Skeletal muscle cell (primary cell): ENCODE results near the gene PDZD4.

Experiments used
- DNase-seq: peaks from one replicate; pipeline ENCODE4 v3.0.0-alpha.2; 2010; ENCODE audit warnings: low read depth
- H3K4me3 ChIP-seq: 2 replicates; pipeline ENCODE4 v1.5.1; 2011; ENCODE audit warnings: low read depth, mild to moderate bottlenecking, control low read depth, low read length, moderate library complexity

The PDZD4 gene

DNA sequence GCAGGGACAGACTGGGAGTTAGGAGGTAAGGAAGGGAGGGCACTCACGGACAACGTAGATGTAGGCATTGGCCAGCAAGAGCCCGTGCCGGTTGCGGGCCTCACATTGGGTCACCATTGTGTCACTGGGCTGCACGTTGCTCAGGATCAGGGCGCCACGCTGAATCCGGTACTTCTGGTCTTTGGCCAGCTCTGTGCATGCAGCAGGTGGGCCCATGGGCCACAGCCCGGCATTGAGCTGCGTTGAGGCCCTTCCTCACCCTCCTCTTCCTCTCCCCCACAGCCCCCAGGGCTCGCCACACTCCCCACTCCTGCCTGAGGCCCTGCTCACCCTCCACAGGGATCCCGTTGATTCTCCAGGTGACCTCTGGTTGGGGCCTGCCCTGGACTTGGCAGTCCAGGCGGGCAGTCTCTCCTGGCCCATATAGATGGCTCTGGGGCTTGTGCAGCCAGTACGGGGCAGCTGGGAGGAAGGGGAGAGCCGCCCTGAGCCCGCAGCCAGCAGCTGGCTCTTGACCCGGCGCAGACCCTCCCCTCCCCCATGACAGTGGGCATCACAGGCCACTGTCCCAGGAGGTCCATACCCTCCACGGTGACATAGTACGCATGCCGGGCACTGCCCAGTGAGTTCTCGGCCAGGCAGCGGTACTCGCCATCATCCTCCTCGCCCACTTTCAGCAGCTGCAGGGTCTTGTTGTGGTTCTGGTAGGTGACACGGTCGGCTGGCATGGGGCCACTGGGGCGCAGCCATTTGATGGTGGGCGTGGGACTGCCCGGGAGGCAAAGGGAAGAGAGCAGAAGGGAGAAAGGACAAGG, 39.3 kb upstream of the PDZD4 start:
- no peak overlapping the region for H3K4me3 ChIP-seq
- no peak for DNase-seq

DNA sequence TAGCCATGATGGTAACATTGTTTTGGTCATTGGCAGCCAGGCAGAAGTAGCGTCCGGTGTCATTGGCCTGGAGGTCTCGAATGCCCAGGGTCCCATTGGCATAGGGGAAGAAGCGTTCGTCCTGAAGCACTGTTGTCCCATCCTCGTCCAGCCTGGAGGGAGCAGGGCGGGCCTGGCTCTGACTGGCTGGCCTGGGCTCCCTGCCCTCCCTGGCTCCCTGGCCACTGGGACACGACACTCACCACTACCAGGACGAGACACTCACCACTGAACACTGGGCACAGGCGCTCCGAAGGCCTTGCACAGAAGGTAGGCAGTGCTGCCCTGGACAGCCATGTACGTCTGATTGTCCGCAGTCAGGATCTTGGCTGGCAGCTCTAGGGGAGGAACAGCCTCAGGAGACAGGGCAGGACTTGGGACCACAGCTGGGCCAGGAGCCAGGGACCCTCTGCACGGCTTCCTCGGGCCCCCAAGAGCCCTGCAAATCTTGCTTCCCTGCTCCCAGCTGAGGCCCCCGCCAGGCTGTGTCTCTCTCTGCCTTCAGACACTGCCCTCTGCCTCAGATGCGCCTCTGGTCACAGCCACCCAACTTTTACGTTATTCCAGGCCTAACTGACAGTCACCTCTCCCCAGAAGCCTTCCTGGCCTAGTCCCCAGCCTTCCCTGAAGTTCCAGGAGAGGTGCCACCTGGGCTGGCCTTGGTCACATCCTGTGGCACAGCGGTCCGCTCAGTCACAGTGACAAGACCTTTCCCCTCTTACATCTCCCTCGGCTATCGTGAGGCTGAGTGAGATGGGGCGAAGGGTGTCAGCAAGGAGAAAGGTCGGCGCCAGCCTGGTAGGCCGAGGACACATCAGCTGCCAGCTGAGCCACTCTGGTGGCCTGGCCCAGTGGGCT, 38.5 kb upstream of the PDZD4 start:
- DNase-seq, result no peak
- H3K4me3 ChIP-seq, result no peak overlapping the region

DNA sequence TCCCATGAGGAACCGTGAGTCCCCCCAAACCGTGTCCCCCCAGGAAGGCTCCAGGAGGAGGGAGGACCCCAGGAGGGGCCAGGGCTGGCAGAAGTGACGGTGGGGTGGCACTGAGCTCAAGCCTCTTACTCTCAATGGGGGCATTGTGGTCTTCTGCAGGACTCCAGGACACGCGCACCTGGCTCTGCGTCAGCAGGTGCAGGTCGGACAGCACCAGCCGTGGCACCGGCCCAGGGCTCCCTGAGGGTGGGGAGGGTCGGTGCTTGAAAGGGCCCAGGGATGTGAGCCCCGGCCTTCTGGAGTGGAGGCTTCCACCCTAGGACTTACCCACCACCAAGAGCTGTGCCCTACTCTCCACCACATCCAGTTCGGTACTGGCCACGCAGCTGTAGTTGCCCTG, 37.3 kb upstream of the PDZD4 start:
- H3K4me3 ChIP-seq, result no peak overlapping the region
- no peak for DNase-seq

GRCh38 chrX:153867139-153867538, 36.8 kb upstream of the PDZD4 start:
- DNase-seq, result no peak

GRCh38 chrX:153866302-153867019, 36.1 kb upstream of the PDZD4 start:
- no peak overlapping the region for H3K4me3 ChIP-seq
- DNase-seq, result no peak

More at GRCh38 chrX:153867139-153867538, 36.8 kb upstream of the PDZD4 start:
- no peak overlapping the region for H3K4me3 ChIP-seq

DNA sequence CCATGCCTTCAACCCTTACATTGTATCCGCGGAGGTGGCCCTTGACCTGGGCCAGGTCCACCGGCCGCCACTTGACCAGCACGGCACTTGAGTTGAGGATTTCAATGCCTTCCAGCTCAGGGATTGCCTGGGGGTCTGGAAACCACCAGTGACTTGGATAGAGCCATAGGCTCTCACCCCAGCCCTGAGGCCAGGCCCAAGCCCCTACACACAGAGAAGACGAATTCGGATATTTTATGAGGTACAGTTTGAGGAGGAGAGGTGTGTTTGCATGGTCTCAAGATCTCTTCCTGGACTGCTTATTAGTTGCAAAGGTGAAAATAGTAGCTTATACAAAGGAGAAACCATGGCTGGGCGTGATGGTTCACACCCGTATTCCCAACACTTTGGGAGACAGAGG, 35.3 kb upstream of the PDZD4 start:
- no peak for DNase-seq
- no peak overlapping the region for H3K4me3 ChIP-seq

GRCh38 chrX:153865321-153865580, 34.9 kb upstream of the PDZD4 start:
- no peak for DNase-seq
- H3K4me3 ChIP-seq, result no peak overlapping the region

DNA sequence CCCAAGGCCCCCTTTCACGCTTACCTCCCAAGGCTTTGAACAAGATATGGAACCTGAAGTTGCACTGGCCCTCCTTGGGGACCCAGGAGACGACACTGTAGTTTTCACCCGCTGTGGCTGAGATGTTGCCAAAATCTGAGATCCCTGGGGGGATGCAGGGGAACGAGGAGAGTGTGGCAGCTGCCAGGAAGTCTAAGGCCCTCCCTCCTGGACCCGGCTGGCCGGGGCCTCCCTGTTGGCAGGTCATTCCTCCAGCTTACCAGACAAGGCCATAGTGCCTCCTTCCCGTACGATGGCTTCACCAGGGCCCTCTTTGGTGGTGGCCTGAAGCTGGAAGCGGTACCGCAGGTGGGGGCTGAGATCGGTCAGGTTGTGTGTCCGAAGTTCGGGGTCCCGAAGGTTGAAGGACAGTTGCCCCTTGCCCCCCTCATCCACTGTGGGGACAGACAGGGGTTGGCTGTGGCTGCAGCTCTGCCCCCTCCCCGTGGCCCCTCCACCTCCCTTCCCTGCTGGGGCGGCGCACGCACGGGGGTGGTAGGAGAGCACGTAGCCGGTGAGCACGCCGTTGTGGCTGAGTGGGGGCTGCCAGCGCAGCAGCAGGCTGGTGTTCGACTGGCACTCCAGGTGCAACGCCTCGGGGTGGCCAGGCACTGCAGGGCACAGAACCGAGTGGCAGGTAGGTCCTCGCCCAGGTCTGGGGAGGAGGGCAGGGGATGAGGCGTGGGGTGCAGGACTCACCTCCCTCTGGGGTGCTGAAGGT, 34.4 kb upstream of the PDZD4 start:
- no peak overlapping the region for H3K4me3 ChIP-seq
- DNase-seq, result no peak

DNA sequence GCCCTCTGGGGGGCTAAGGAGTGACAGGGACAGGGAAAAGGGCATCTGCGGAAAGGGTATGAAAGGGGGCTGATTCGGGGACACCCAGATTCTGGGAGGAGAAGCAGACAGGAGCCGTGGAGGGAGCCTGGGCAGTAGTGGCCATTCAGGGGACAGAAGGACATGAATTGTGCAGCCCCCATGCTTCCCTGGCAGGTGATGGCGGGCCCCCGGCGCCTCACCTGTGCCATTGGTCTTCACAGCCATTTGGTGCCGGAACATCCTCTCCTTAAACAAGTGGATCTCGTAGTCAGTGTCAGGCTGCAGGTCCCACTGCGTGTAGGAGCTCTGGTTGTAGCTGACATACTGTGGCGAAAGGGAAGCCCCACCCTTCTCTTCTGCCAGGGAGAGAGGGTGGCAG, 33.8 kb upstream of the PDZD4 start:
- no peak overlapping the region for H3K4me3 ChIP-seq
- no peak for DNase-seq

DNA sequence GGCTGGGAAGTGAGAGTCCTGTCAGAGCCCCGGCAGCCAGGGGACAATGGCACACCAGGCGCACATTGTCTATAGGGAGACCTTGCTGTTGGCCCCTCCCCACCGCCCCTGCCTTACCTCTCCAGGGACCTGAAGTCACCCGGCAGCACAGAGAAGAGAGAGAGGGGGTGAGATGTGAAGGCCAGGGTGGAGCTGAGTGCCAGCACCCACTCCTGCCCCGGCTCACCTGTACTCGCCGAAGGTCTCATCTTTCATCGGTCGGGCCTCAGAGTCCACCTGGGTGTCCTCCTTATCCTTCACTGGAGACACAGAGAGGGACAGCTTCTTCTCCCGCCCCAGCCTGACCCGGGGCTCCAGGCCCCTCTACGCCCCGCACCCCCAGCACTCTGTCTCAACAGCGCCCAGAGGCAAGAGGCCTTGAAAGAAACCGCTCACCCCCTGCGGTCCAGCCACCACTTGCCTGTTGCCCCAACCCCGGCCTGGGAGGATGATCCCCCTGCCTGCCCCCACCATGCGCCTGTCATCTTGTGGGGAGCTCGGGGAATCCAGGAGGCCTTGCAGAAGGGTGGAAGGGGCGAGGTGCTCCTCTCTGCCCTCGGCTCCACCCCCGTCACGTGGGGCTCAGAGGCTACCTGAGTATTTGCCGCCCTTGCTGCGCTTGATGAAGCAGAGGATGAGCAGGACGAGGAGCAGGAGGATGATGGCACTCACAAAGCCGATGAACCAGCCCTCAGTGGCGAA, 33.1 kb upstream of the PDZD4 start:
- no peak for DNase-seq
- no peak overlapping the region for H3K4me3 ChIP-seq

DNA sequence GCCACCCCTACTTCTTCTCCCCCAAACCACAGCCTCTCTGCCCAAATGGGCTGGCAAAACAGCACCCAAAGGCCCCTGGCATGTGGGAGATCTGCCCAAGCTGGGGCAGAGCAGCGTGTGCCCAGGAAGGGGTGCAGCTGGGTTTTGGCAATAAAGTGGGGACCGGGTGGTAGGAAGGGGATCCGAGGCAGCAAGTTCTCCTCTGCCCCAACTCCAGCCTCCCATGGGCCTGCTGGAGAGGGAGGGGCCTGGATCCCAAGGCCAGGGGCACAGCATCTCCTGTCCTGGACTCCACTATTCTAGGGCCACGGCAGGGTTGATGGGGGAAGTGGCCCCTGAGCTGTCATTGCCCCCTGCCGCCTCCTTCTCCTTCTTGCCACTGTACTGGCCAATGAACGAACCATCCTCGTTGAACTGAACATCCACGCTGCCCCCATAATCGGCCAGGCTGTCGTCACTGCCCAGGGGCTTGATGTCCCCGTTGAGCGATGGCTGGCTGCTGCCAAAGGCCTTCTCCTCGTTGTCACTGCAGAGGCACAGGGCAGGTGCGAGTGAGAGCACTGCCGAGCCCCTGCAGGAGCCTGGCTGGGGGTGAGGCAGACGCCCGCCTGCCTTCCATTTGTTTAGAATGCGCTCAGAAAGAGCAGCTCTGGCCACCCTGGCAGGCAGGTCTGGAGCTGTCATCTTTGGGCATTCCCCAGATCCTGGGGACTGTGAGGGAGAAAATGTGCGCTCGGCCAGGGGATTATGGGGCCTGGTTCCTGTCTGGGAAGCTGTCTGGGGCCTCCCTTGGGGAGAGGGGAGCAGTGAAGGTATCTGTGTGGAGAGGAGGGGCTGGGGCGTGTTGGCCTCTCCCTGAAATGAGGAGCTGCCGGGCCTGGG, 32.3 kb upstream of the PDZD4 start:
- H3K4me3 ChIP-seq, result no peak overlapping the region
- DNase-seq, result no peak

GRCh38 chrX:153861733-153862310, 31.5 kb upstream of the PDZD4 start:
- no peak overlapping the region for H3K4me3 ChIP-seq
- no peak for DNase-seq

DNA sequence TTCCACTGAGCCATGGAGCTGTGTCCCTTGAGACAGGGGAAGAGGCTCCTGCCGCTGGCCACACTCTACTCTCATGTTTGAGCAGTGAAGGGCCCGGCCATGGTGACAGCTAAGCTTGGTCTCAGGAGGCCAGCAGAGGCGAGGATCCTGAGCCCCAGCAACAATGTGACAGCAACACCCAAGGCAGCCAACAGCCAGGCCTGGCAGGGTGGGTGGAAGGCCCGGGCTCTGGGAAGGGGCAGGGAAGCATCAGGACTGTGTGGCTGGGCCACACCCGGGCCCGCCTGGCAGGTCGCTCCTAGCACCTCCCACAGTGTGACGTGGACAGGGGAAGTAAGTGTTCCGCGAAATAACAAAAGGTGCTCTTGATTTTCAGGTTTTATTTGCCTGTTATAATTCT, 30.8 kb upstream of the PDZD4 start:
- DNase-seq, result no peak
- no peak overlapping the region for H3K4me3 ChIP-seq

GRCh38 chrX:153857348-153857903, 27.1 kb upstream of the PDZD4 start:
- DNase-seq, result no peak
- H3K4me3 ChIP-seq, result no peak overlapping the region

- DNase-seq, result no peak
- no peak overlapping the region for H3K4me3 ChIP-seq
Measured at GRCh38 chrX:153854702-153855101, 24.4 kb upstream of the PDZD4 start.

GRCh38 chrX:153853902-153854267, 23.5 kb upstream of the PDZD4 start:
- H3K4me3 ChIP-seq, result no peak overlapping the region
- no peak for DNase-seq

DNA sequence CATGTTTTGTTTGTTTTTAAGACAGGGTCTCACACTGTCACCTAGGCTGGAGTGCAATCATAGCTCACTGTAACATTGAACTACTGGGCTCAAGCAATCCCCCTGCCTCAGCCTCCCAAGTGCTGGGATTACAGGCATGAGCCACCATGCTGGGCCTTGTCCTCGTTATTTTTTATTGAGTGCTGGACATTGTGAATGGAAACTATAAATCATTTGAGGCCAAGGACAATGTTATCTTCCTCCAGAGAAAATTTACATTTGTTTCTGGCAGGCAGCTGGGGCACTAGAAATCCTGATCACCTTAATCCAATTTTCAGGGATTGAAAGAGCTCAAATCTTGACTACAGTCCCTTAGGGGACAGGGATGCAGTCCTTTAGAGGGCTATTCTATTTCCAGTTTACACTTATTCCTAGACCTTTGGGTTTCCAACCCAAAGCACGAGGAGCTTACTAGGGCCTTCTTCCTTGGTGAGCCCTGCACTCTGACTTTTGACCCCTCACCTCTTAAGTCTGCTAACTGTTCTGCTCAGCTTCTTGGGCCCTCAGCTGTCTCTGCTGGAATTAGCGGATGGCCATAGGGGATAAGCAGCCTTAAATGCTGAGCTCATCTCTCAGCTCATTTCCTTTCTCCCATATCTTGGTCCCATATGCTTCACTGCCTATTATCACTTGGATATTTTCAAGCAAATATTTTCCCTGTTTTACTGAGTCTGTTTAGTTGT, 23.0 kb upstream of the PDZD4 start:
- no peak for DNase-seq
- no peak overlapping the region for H3K4me3 ChIP-seq
